NCI-H146 (cell line): ENCODE results near the gene LRRTM3.

ENCODE experiments used
- DNase-seq: peaks from one replicate; lab custom pipeline; 2025; lab: John Stamatoyannopoulos, UW

LRRTM3 gene

GRCh38 chr10:67119651-67120050 is 193.8 kb downstream of the LRRTM3 start:
- DNase-seq = no peak

- no peak for DNase-seq
Measured at GRCh38 chr10:67127441-67127840, 201.6 kb downstream of the LRRTM3 start.

GRCh38 chr10:67140641-67141040 is 214.8 kb downstream of the LRRTM3 start:
- no peak for DNase-seq

GRCh38 chr10:67141300-67141699 is 215.5 kb downstream of the LRRTM3 start:
- peak; percentile 28 for DNase-seq

GRCh38 chr10:67144530-67144929 is 218.7 kb downstream of the LRRTM3 start:
- no peak for DNase-seq
